Heart right ventricle (tissue), 16 donors: ENCODE results near the gene PGBD5. TPM values are rescaled to one million over a fixed set of nuclear protein-coding genes. Genes with fewer than 3 reads are reported as not detected.

Experiments
- ATAC-seq, 8 donors: fragments of 200-7000 bp; cut with Tn5 transposase; one replicate each; pipeline ENCODE4 v1.9.1; 2020; ENCODE audit warnings: mild to moderate bottlenecking in 8 of 8, moderate library complexity in 8 of 8, moderate number of reproducible peaks in 1 of 8
- DNase-seq, 2 donors: peaks; one replicate each; pipeline ENCODE4 v3.0.0-alpha.2; 2020
- H3K27ac ChIP-seq, 10 donors: fragments of 200-600 bp; sonication (generic) in 2 of 10; one replicate each; pipeline versions ENCODE4 v1.5.0 to v1.8.0; 2020 to 2022; ENCODE audit warnings: mild to moderate bottlenecking in 3 of 10
- H3K27me3 ChIP-seq, 7 donors: fragments of 200-600 bp; one replicate each; pipeline ENCODE4 v1.8.0; 2021 to 2022; ENCODE audit warnings: mild to moderate bottlenecking in 2 of 7
- H3K36me3 ChIP-seq, 9 donors: fragments of 200-600 bp; sonication (generic) in 1 of 9; one replicate each; pipeline versions ENCODE4 v1.5.0 to v1.8.0; 2020 to 2022; ENCODE audit warnings: mild to moderate bottlenecking in 2 of 9
- H3K4me1 ChIP-seq, 9 donors: fragments of 200-600 bp; sonication (generic) in 1 of 9; one replicate each; pipeline versions ENCODE4 v1.5.0 to v1.8.0; 2020 to 2022; ENCODE audit warnings: mild to moderate bottlenecking in 4 of 9
- H3K4me3 ChIP-seq, 10 donors: fragments of 200-600 bp; sonication (generic) in 2 of 10; one replicate each; pipeline versions ENCODE4 v1.5.0 to v1.8.0; 2020 to 2022; ENCODE audit warnings: mild to moderate bottlenecking in 7 of 10, moderate library complexity in 2 of 10
- H3K9me3 ChIP-seq, 11 donors: fragments of 200-600 bp in 10 of 11; sonication (generic) in 2 of 11; one replicate each; pipeline versions ENCODE4 v1.5.0 to v1.8.0; 2013 to 2022; ENCODE audit warnings: mild to moderate bottlenecking in 2 of 11, control low read depth in 1 of 11, moderate library complexity in 1 of 11
- CTCF ChIP-seq, 9 donors: fragments of 200-600 bp; sonication (generic) in 2 of 9; IDR thresholded peaks; one replicate each; pipeline versions ENCODE4 v1.5.0 to v1.8.0; 2021 to 2022; ENCODE audit warnings: antibody characterized with exemption in 9 of 9, mild to moderate bottlenecking in 5 of 9, moderate library complexity in 1 of 9
- WGBS, 2 donors: extraction: QIAGEN DNeasy Blood & Tissue Kit; methylation state at CpG; one replicate each; pipeline ENCODE4 v1.1.7; 2013; ENCODE audit warnings: inconsistent platforms in 1 of 2; 5-methylcytosine and 5-hydroxymethylcytosine counted together
- intact Hi-C, 10 donors: fragments of 100-400 bp; cut with DNase I; formaldehyde crosslinking; loops; one replicate each; pipeline versions ENCODE4 v1.11.1 to v1.14.2; 2022
- polyA plus RNA-seq, 2 donors: library from polyadenylated mRNA; stranded (reverse); fragments of 200-250 nt; gene quantifications; one replicate each; pipeline ENCODE4 v1.2.3, GENCODE V29; 2013
- total RNA-seq, 10 donors: library from RNA; stranded (reverse); fragmentation: NEBNext Ultra II Directional in 3 of 10; extraction: Animal tissue kit (Norgen Biotek cat#: 25700) in 3 of 10; gene quantifications; one replicate each; pipeline versions ENCODE4 v1.2.1 to v1.2.4, GENCODE V29; 2021 to 2023
- donor health status: Arrhythmogenic right ventricular cardiomyopathy.
- donor health status: ischemic (EF 13 %, LVEDD 7.1; RV severe dilation, severe dysfunction).
- donor health status: healthy with polysubstance abuse.
- donor health status: DM: no; HTN: yes; CAD: no.
- donor health status: DM: no; HTN: no; CAD: no.
- donor health status: ischemic (EF 25% LVEDD 6.9; RV normal size, moderate dysfunction).
- donor health status: ischemic (EF 25% LVEDD 5.7; RV mildly dilated, moderate dysfunction).
- donor health status: healthy.
- donor health status: DM: yes; HTN: yes; CAD: no.
- donor health status: Ischemic cardiomyopathy.
- donor health status: ischemic (EF 35%, LVEDD 5.7; RV mildly dilated, moderate dysfunction).
- donor health status: nonischemic (EF 11% LVEDD 7.7; RV severe dilation, severe dysfunction).
- donor health status: DM: yes; HTN: yes; CAD: no.
- donor health status: PGD.
- donor health status: ischemic (EF 29% LVEDD 5.4; RV normal size, mild dysfunction).
- donor health status: nonischemic (EF 23%, LVEDD 6.1; RV moderate dilation, normal function).

PGBD5 gene
- total and polyA plus RNA-seq, 12 donors, result 0.52 to 11.4 (median 7.9) TPM

- Histone ChIP-seq H3K27me3 (no peaks in the 10 kb centered on the region), H3K36me3 (no peaks in the 10 kb centered on the region), H3K4me3 (no peak overlapping the region), H3K27ac (no peak overlapping the region), H3K9me3 (no peaks in the 10 kb centered on the region), H3K4me1 (peaks cover 0 to 15% (median 0%) of the 10 kb centered on the region in 9 donors)
- ATAC-seq (no peak), DNase-seq (no peak)
- intact Hi-C loops, result no loop called here
- 87 to 92% methylated on average over 6 of the region's 6 CpGs for WGBS, 2 donors
- TF ChIP-seq CTCF (IDR thresholded peaks at IDR 0.05), result no peak
Observed at GRCh38 chr1:230352537-230352936, 73.6 kb downstream of the PGBD5 start.

GRCh38 chr1:230351983-230352382 is 74.1 kb downstream of the PGBD5 start:
- WGBS, 2 donors, result 75 to 87% methylated on average over 6 of the region's 6 CpGs
- DNase-seq (no peak), ATAC-seq (no peak)
- peaks cover 0 to 15% (median 0%) of the 10 kb centered on the region in 9 donors for H3K4me1 ChIP-seq
- no peak overlapping the region for H3K27ac ChIP-seq
- H3K36me3 ChIP-seq, result no peaks in the 10 kb centered on the region
- no peaks in the 10 kb centered on the region for H3K27me3 ChIP-seq
- TF ChIP-seq CTCF (IDR thresholded peaks at IDR 0.05), result no peak
- intact Hi-C loops, result no loop called here
- H3K4me3 ChIP-seq, result no peak overlapping the region
- H3K9me3 ChIP-seq, result no peaks in the 10 kb centered on the region

- WGBS, 2 donors, result 40 to 51% methylated on average over 2 of the region's 2 CpGs
- intact Hi-C loops, result no loop called here
- Histone ChIP-seq H3K27ac (no peak overlapping the region), H3K36me3 (no peaks in the 10 kb centered on the region), H3K4me3 (no peak overlapping the region), H3K4me1 (peaks cover 0 to 15% (median 0%) of the 10 kb centered on the region in 9 donors), H3K9me3 (no peaks in the 10 kb centered on the region), H3K27me3 (no peaks in the 10 kb centered on the region)
- DNase-seq, result no peak
- TF ChIP-seq CTCF (IDR thresholded peaks at IDR 0.05), result no peak
- no peak for ATAC-seq
Observed at GRCh38 chr1:230351514-230351913, 74.6 kb downstream of the PGBD5 start.

- peak; percentile 21 to 23 for DNase-seq
- peaks cover 0 to 15% (median 0%) of the 10 kb centered on the region in 9 donors for H3K4me1 ChIP-seq
- no peak overlapping the region for H3K27ac ChIP-seq
- no peaks in the 10 kb centered on the region for H3K36me3 ChIP-seq
- TF ChIP-seq CTCF (IDR thresholded peaks at IDR 0.05), result no peak
- no peaks in the 10 kb centered on the region for H3K27me3 ChIP-seq
- intact Hi-C loops, result no loop called here
- peak in 7 of 8 donors; percentile 59 to 87 (median 74) for ATAC-seq
- 81 to 93% methylated on average over 13 of the region's 13 CpGs for WGBS, 2 donors
- no peaks in the 10 kb centered on the region for H3K9me3 ChIP-seq
- H3K4me3 ChIP-seq, result no peak overlapping the region
Observed at GRCh38 chr1:230350208-230350921, 75.8 kb downstream of the PGBD5 start.
